SK-N-SH (cell line): ENCODE measurements around the gene LRRC75A. TPM values are rescaled to one million over a fixed set of nuclear protein-coding genes. Genes with fewer than 3 reads are reported as not detected.

Experiments used
- CTCF ChIA-PET: fragments of 300-600, 350-600 bp; formaldehyde crosslinking; extraction: SDS; loops from one replicate; lab custom pipeline; 2021; lab: Yijun Ruan, JAX
- POLR2A ChIA-PET: fragments of 350-600 bp; sonication (Branson Sonifier 250); formaldehyde crosslinking; extraction: SDS; loops from one replicate; lab custom pipeline; 2020; ENCODE audit warnings: antibody characterized with exemption, inconsistent platforms; lab: Yijun Ruan, JAX
- DNase-seq: peaks from one replicate; pipeline ENCODE4 v3.0.0; 2012
- H2AFZ ChIP-seq: fragments of 200-600 bp; sonication (generic); 2 replicates; pipeline ENCODE4 v1.8.1; 2016; ENCODE audit warnings: antibody characterized with exemption, mild to moderate bottlenecking, low read depth
- H3F3A ChIP-seq: fragments of 200-600 bp; sonication (generic); replicated peaks from 2 replicates; pipeline ENCODE3; 2016; ENCODE audit warnings: antibody characterized with exemption, mild to moderate bottlenecking; ENCODE audit not compliant: insufficient read depth
- H3K27ac ChIP-seq, 2 experiments: fragments of 200-500 bp in 1 of 2; fragments of 200-600 bp in 1 of 2; sonication (Bioruptor generic) in 1 of 2; sonication (generic), shearing (Covaris generic) in 1 of 2; 2 replicates each; pipeline versions ENCODE4 v1.5.1 to v1.6.1; 2014 to 2016; ENCODE audit warnings: low read depth in 2 of 2, inconsistent platforms in 1 of 2, low read length in 1 of 2, mild to moderate bottlenecking in 1 of 2, mixed read lengths in 1 of 2
- H3K27me3 ChIP-seq: fragments of 200-600 bp; sonication (generic), shearing (Covaris generic); 2 replicates; pipeline ENCODE4 v1.6.1; 2016; ENCODE audit warnings: mixed run types; ENCODE audit not compliant: insufficient read depth
- H3K36me3 ChIP-seq, 2 experiments: fragments of 200-500 bp in 1 of 2; fragments of 200-600 bp in 1 of 2; sonication (Bioruptor generic) in 1 of 2; sonication (generic) in 1 of 2; replicated peaks in 1 of 2; 2 replicates each; pipeline versions ENCODE3 to v1.5.1; 2014 to 2016; ENCODE audit warnings: low read length in 1 of 2, mild to moderate bottlenecking in 1 of 2; ENCODE audit not compliant: insufficient read depth in 2 of 2, control insufficient read depth in 1 of 2
- H3K4me1 ChIP-seq, 2 experiments: fragments of 200-500 bp in 1 of 2; fragments of 200-600 bp in 1 of 2; sonication (Bioruptor generic) in 1 of 2; sonication (generic), shearing (Covaris generic) in 1 of 2; 2 replicates each; pipeline versions ENCODE4 v1.5.1 to v1.6.1; 2014 to 2016; ENCODE audit warnings: low read depth in 1 of 2, low read length in 1 of 2, mixed run types in 1 of 2; ENCODE audit not compliant: insufficient read depth in 2 of 2, control insufficient read depth in 1 of 2
- H3K4me2 ChIP-seq: fragments of 200-600 bp; sonication (generic), shearing (Covaris generic); 2 replicates; pipeline ENCODE4 v1.6.1; 2017; ENCODE audit warnings: mixed run types
- H3K4me3 ChIP-seq, 2 experiments: fragments of 200-500 bp in 1 of 2; fragments of 200-600 bp in 1 of 2; sonication (Bioruptor generic) in 1 of 2; sonication (generic), shearing (Covaris generic) in 1 of 2; 2 replicates each; pipeline versions ENCODE4 v1.5.1 to v1.8.1; 2014 to 2016; ENCODE audit warnings: low read depth in 2 of 2, inconsistent platforms in 1 of 2, low read length in 1 of 2, mild to moderate bottlenecking in 1 of 2, mixed read lengths in 1 of 2, moderate library complexity in 1 of 2
- H3K79me2 ChIP-seq: fragments of 200-600 bp; sonication (generic); 2 replicates; pipeline ENCODE4 v1.8.1; 2017; ENCODE audit warnings: mild to moderate bottlenecking; ENCODE audit not compliant: insufficient read depth
- H3K9ac ChIP-seq: fragments of 200-600 bp; sonication (generic); 2 replicates; pipeline ENCODE4 v1.6.1; 2017; ENCODE audit warnings: mixed run types
- H3K9me2 ChIP-seq: fragments of 200-600 bp; sonication (generic); 2 replicates; pipeline ENCODE4 v1.6.1; 2017; ENCODE audit warnings: mixed run types
- H3K9me3 ChIP-seq: fragments of 200-600 bp; sonication (generic); 2 replicates; pipeline ENCODE4 v1.6.1; 2017; ENCODE audit warnings: mixed run types, mild to moderate bottlenecking, moderate library complexity
- H4K20me1 ChIP-seq: fragments of 200-600 bp; sonication (generic); 2 replicates; pipeline ENCODE4 v1.6.1; 2017; ENCODE audit warnings: mild to moderate bottlenecking, mixed run types; ENCODE audit not compliant: insufficient read depth
- CTCF ChIP-seq: fragments of 200-600 bp; sonication (generic); IDR thresholded peaks from 2 replicates; pipeline ENCODE4 v1.6.1; 2017; ENCODE audit warnings: antibody characterized with exemption, mild to moderate bottlenecking, moderate library complexity
- JUND ChIP-seq: IDR thresholded peaks from 2 replicates; pipeline ENCODE4 v1.4.0; 2012
- MEF2A ChIP-seq: IDR thresholded peaks from 2 replicates; pipeline ENCODE4 v1.4.0; 2012; ENCODE audit warnings: low read depth, borderline replicate concordance
- MXI1 ChIP-seq: IDR thresholded peaks from 2 replicates; pipeline ENCODE4 v1.6.1; 2012; ENCODE audit warnings: mild to moderate bottlenecking, low read depth, low read length, improper control_type of control experiment
- POLR2AphosphoS5 ChIP-seq: IDR thresholded peaks from 2 replicates; pipeline ENCODE4 v1.6.1; 2012; ENCODE audit warnings: low read depth, low read length
- RFX5 ChIP-seq: IDR thresholded peaks from 2 replicates; pipeline ENCODE4 v1.6.1; 2012; ENCODE audit warnings: mild to moderate bottlenecking, improper control_type of control experiment, low read length
- TAF1 ChIP-seq: IDR thresholded peaks from 2 replicates; pipeline ENCODE4 v1.6.1; 2012; ENCODE audit warnings: low read depth, mild to moderate bottlenecking, low read length, moderate library complexity, borderline replicate concordance
- YY1 ChIP-seq: IDR thresholded peaks from 2 replicates; pipeline ENCODE4 v1.4.0; 2012; ENCODE audit warnings: low read depth, mild to moderate bottlenecking
- WGBS: methylation state at CpG from one replicate; pipeline ENCODE4 v1.1.6; 2017; ENCODE audit warnings: low lambda C conversion rate; 5-methylcytosine and 5-hydroxymethylcytosine counted together
- polyA plus RNA-seq, 3 experiments: library from polyadenylated mRNA; depleted of rRNA; stranded (reverse); fragments of >200 nt; gene quantifications; 2 replicates each; pipeline ENCODE4 v1.2.3, GENCODE V29; 2012
- TF ChIP-seq, protein P1 (sequence below): IDR thresholded peaks from 2 replicates; pipeline ENCODE4 v1.4.0; 2012; ENCODE audit warnings: low read depth, borderline replicate concordance

Gene LRRC75A, protein sequence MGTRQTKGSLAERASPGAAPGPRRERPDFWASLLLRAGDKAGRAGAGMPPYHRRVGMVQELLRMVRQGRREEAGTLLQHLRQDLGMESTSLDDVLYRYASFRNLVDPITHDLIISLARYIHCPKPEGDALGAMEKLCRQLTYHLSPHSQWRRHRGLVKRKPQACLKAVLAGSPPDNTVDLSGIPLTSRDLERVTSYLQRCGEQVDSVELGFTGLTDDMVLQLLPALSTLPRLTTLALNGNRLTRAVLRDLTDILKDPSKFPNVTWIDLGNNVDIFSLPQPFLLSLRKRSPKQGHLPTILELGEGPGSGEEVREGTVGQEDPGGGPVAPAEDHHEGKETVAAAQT
- polyA plus RNA-seq (2012; rRNA removed), result 1.2 and 1.3 TPM in 2 replicates
- 0.60 and 0.71 TPM in 2 replicates for polyA plus RNA-seq (2012; cell fraction: cytosol; rRNA removed)
- polyA plus RNA-seq (2012; cell fraction: nucleus; rRNA removed), result 1.8 and 2.0 TPM in 2 replicates

- ChIA-PET CTCF (interaction anchor here (0.6 to 4.7 kb wide), 5 partner anchors 19 to 64 kb away, joined by 3 to 23 read pairs (median 3); no protein-coding TSS in a partner anchor), POLR2A (interaction anchor here (1.6 kb wide), 1 partner anchor 54 kb away, joined by 3 read pairs; no protein-coding TSS in a partner anchor)
- Histone ChIP-seq H3K9ac (no peak within 1 kb of the TSS), H3K27me3 (peaks cover 20% of the 10 kb centered on the region; the same call in 1 of the 2 replicates), H3K4me2 (peak within 1 kb of the TSS; percentile 81), H3K4me1 (peaks cover 1 to 25% of the 10 kb centered on the region in 2 experiments; a peak in 2 of 4 replicates), H3K4me3 (peak within 1 kb of the TSS; percentile 59 to 64), H3K27ac (no peak within 1 kb of the TSS; a peak in 1 of 4 replicates), H3K9me3 (no peaks in the 10 kb centered on the region), H2AFZ (peak within 1 kb of the TSS; percentile 93), H3F3A (no peaks in the 10 kb centered on the region), H3K36me3 (no peaks in the 10 kb centered on the region), H3K79me2 (no peaks in the 10 kb centered on the region), H3K9me2 (no peaks in the 10 kb centered on the region), H4K20me1 (no peaks in the 10 kb centered on the region)
- peak; percentile 92 for DNase-seq
- WGBS, result 0% methylated on average over 5 of the region's 134 CpGs
- 0 out of 2 replicates have a peak, but pooled peaks have one; percentile 21 for TF ChIP-seq MXI1
- no peak for TF ChIP-seq YY1
Measured at GRCh38 chr17:16491703-16492612, at the start of gene LRRC75A. Gene LRRC75A (minus strand): TSS chr17:16492193. CDS start chr17:16491990, 203 bp downstream.

- H3K27me3 ChIP-seq, result no peaks in the 10 kb centered on the region
- DNase-seq, result no peak
- no peaks in the 10 kb centered on the region for H3K9me2 ChIP-seq
- H3K4me1 ChIP-seq, result no peaks in the 10 kb centered on the region; a peak in 1 of 4 replicates
- POLR2A ChIA-PET, result interaction anchor here (0.6 kb wide), 2 partner anchors 79 to 1118 kb away, joined by 4 read pairs; no protein-coding TSS in a partner anchor
- H3K4me2 ChIP-seq, result no peak overlapping the region
- no peak overlapping the region for H3K27ac ChIP-seq
- no peaks in the 10 kb centered on the region for H3K79me2 ChIP-seq
- H2AFZ ChIP-seq, result no peak overlapping the region
- H3K36me3 ChIP-seq, result no peaks in the 10 kb centered on the region
- no peaks in the 10 kb centered on the region for H4K20me1 ChIP-seq
- H3K9me3 ChIP-seq, result no peaks in the 10 kb centered on the region
- peaks cover 4% of the 10 kb centered on the region for H3F3A ChIP-seq
- TF ChIP-seq JUND (no peak), POLR2AphosphoS5 (no peak), YY1 (no peak), RFX5 (no peak), MEF2A (no peak), CTCF (no peak), TAF1 (no peak)
- TF ChIP-seq, protein P1, sequence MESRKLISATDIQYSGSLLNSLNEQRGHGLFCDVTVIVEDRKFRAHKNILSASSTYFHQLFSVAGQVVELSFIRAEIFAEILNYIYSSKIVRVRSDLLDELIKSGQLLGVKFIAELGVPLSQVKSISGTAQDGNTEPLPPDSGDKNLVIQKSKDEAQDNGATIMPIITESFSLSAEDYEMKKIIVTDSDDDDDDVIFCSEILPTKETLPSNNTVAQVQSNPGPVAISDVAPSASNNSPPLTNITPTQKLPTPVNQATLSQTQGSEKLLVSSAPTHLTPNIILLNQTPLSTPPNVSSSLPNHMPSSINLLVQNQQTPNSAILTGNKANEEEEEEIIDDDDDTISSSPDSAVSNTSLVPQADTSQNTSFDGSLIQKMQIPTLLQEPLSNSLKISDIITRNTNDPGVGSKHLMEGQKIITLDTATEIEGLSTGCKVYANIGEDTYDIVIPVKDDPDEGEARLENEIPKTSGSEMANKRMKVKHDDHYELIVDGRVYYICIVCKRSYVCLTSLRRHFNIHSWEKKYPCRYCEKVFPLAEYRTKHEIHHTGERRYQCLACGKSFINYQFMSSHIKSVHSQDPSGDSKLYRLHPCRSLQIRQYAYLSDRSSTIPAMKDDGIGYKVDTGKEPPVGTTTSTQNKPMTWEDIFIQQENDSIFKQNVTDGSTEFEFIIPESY, result no peak
- no peak overlapping the region for H3K9ac ChIP-seq
- WGBS, result 44% methylated on average over 2 of the region's 2 CpGs
- CTCF ChIA-PET, result interaction anchor here (0.6 to 33.3 kb wide), 15 partner anchors 10 to 455 kb away, joined by 3 to 746 read pairs (median 4); partner anchors contain the start of gene ZNF287
- peak overlapping the region in 1 of 2 experiments; percentile 70; a peak in 1 of 4 replicates for H3K4me3 ChIP-seq
Measured at GRCh38 chr17:16537130-16537458, 45.1 kb upstream of the LRRC75A start.
